Mesodermal cell (in vitro differentiated cells): Measurements from ENCODE around the gene MRPL11.

Source experiments
- H3K27ac ChIP-seq: 2 replicates; pipeline ENCODE4 v1.7.0; 2013; ENCODE audit warnings: mild to moderate bottlenecking, low read depth, low read length, moderate library complexity; ENCODE audit not compliant: severe bottlenecking
- H3K36me3 ChIP-seq: 2 replicates; pipeline ENCODE4 v1.7.1; 2013; ENCODE audit warnings: mild to moderate bottlenecking, low read length, moderate library complexity; ENCODE audit not compliant: control insufficient read depth, insufficient read depth
- H3K4me1 ChIP-seq: one replicate; pipeline ENCODE4 v1.7.1; 2013; ENCODE audit warnings: mild to moderate bottlenecking, low read length; ENCODE audit not compliant: insufficient read depth, control insufficient read depth, poor library complexity, severe bottlenecking
- H3K4me3 ChIP-seq: 2 replicates; pipeline ENCODE4 v1.7.0; 2013; ENCODE audit warnings: low read length, control low read depth, mild to moderate bottlenecking; ENCODE audit not compliant: insufficient read depth, poor library complexity, severe bottlenecking; ENCODE audit errors: extremely low read depth
- H3K9me3 ChIP-seq: 2 replicates; pipeline ENCODE4 v1.7.1; 2013; ENCODE audit warnings: mild to moderate bottlenecking, low read length, moderate library complexity; ENCODE audit not compliant: control insufficient read depth
- WGBS, 2 experiments: methylation state at CpG; one replicate each; pipeline ENCODE4 v1.1.5; 2013; ENCODE audit warnings: missing lambda C conversion rate in 2 of 2; ENCODE audit not compliant: insufficient coverage in 2 of 2; 5-methylcytosine and 5-hydroxymethylcytosine counted together

Gene MRPL11

DNA sequence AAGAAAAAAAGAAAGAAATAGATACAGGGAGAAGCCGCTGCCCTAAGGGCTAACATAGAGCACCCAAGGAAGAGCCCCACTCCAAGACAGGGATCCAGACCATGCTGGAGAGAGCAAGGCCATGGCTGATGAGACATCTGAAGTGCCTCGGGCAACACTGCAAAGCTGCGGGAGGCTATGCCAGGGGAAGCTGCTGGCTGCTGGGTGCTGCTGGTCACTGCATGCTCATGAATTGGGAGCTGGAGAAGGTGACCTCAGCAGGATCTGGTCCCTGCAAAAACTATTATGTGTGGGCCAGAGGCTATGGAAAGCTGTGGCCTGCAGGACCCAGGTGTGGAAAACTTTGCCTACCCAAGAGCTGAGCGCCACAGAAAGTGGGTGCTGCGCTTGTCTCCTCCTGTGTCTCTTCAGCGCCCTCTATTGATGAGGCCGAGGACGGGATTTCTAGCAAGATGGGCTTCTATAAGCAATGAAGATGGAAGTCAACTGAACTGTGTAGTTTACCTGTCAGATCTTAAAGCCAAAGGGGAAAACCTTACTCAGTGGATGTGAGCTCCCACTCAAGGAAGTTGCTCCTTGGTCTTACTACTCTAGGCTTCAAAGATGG is 49.8 kb downstream of the MRPL11 start:
- H3K9me3 ChIP-seq, result no peaks in the 10 kb centered on the region
- no peaks in the 10 kb centered on the region for H3K4me1 ChIP-seq
- no peak overlapping the region for H3K4me3 ChIP-seq
- WGBS, 2 experiments, result 33 to 36% methylated on average over 7 to 8 of the region's 8 CpGs
- no peaks in the 10 kb centered on the region for H3K36me3 ChIP-seq
- H3K27ac ChIP-seq, result no peak overlapping the region

GRCh38 chr11:66386171-66387069 is 52.2 kb downstream of the MRPL11 start:
- Histone ChIP-seq H3K4me1 (no peaks in the 10 kb centered on the region), H3K4me3 (peak overlapping the region; percentile 7), H3K27ac (no peak overlapping the region), H3K36me3 (no peaks in the 10 kb centered on the region), H3K9me3 (no peaks in the 10 kb centered on the region)
- 19 to 24% methylated on average over 17 to 18 of the region's 20 CpGs for WGBS, 2 experiments
